Measurements from ENCODE around the gene RAD51B.

DNA sequence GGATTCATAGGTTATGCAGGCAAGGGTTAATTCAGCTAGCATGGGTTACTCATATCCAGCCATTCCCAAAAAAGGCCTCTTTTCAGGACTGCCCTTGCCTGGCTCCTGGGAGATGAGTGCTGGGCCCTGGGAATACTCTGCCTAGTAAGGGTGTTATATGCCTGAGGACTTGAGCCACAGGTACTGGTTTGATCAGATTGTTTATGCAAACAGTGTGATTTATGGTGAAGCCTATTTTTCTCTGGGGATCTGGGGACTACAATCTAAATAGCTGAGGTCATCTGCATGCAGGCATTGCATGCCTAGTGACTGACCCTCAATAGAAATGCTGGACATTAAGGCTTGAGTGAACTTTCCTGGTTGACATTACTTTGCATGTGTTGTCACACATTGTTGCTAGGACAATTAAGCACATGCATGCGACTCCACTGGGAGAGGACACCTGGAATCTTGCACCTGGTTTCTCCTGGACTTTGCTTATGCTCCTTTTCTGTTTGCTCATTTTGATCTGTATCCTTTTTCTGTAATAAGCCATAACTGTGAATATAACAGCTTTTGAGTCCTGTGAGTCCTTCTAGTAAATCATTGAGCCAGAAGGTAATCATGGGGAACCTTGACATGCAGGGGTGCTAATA lies 73.0 kb downstream of the RAD51B start:
- TF ChIP-seq, protein P1, sequence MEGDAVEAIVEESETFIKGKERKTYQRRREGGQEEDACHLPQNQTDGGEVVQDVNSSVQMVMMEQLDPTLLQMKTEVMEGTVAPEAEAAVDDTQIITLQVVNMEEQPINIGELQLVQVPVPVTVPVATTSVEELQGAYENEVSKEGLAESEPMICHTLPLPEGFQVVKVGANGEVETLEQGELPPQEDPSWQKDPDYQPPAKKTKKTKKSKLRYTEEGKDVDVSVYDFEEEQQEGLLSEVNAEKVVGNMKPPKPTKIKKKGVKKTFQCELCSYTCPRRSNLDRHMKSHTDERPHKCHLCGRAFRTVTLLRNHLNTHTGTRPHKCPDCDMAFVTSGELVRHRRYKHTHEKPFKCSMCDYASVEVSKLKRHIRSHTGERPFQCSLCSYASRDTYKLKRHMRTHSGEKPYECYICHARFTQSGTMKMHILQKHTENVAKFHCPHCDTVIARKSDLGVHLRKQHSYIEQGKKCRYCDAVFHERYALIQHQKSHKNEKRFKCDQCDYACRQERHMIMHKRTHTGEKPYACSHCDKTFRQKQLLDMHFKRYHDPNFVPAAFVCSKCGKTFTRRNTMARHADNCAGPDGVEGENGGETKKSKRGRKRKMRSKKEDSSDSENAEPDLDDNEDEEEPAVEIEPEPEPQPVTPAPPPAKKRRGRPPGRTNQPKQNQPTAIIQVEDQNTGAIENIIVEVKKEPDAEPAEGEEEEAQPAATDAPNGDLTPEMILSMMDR (IDR thresholded peaks at IDR 0.05; ENCODE audit: low read length) = no peak
- no peak for TF ChIP-seq EZH2 (optimal IDR thresholded peaks at IDR 0.05; ENCODE audit: low read depth, low read length)
